Ishikawa (cell line): ENCODE data around the gene PAIP2.

Experiments used
- CEBPB ChIP-seq: IDR thresholded peaks from 2 replicates; pipeline ENCODE4 v1.6.1; 2012
- CREB1 ChIP-seq: IDR thresholded peaks from 2 replicates; pipeline ENCODE4 v1.6.1; 2012; ENCODE audit warnings: low read depth
- EGR1 ChIP-seq: IDR thresholded peaks from 2 replicates; pipeline ENCODE4 v1.6.1; 2012
- EP300 ChIP-seq: IDR thresholded peaks from 2 replicates; pipeline ENCODE4 v1.6.1; 2012; ENCODE audit warnings: borderline replicate concordance
- FOXM1 ChIP-seq: IDR thresholded peaks from 2 replicates; pipeline ENCODE4 v1.6.1; 2012; ENCODE audit warnings: low read depth, borderline replicate concordance
- NFIC ChIP-seq: IDR thresholded peaks from 2 replicates; pipeline ENCODE4 v1.6.1; 2012
- RAD21 ChIP-seq: IDR thresholded peaks from 2 replicates; pipeline ENCODE4 v1.6.1; 2012; ENCODE audit warnings: low read depth
- TAF1 ChIP-seq: IDR thresholded peaks from 2 replicates; pipeline ENCODE4 v1.6.1; 2012; ENCODE audit warnings: low read depth, mild to moderate bottlenecking
- TCF12 ChIP-seq: IDR thresholded peaks from 2 replicates; pipeline ENCODE4 v1.6.1; 2012; ENCODE audit warnings: low read depth
- TEAD4 ChIP-seq: IDR thresholded peaks from 2 replicates; pipeline ENCODE4 v1.6.1; 2012
- YY1 ChIP-seq: IDR thresholded peaks from 2 replicates; pipeline ENCODE4 v1.6.1; 2012; ENCODE audit warnings: low read depth
- ZBTB7A ChIP-seq: IDR thresholded peaks from 2 replicates; pipeline ENCODE4 v1.6.1; 2012; ENCODE audit warnings: low read depth
- TF ChIP-seq, protein P1 (sequence below): IDR thresholded peaks from 2 replicates; pipeline ENCODE4 v1.6.1; 2012; ENCODE audit warnings: low read depth, mild to moderate bottlenecking
- TF ChIP-seq, protein P2 (sequence below): IDR thresholded peaks from 2 replicates; pipeline ENCODE4 v1.6.1; 2012
- TF ChIP-seq, protein P3 (sequence below): IDR thresholded peaks from 2 replicates; pipeline ENCODE4 v1.6.1; 2012

The PAIP2 gene

DNA sequence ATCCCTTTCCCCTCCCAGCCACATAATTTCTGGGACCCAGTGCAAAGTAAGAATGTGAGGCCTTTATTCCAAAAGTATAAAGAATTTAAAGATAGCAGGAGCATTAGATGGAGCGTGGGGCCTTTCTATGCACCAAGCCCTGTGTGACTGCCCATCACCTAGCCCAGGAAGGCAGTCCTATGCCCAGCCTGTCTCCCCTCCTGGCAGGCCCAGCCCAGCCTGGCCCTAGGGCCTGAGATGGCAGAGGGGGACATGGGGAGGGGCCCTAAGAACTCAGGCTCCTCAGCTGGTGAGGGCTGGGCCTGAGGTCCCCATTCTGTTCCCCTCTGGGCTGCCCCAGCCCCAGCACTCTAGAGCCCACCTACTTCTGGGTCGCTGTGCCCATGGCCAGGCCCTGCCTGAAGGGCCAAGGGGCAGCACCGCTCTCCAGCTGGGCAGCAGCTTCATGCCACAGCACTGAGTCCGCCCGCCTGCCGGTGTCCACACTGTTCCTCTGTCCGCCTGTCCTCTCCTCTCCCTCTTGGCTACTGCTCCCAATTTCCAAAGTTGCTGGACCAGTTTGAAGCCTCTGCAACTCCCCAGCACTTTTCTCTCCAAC lies 42.4 kb downstream of the PAIP2 start:
- 0 out of 2 replicates have a peak, but pooled peaks have one; percentile 22 for TF ChIP-seq NFIC
- TF ChIP-seq, protein P1, sequence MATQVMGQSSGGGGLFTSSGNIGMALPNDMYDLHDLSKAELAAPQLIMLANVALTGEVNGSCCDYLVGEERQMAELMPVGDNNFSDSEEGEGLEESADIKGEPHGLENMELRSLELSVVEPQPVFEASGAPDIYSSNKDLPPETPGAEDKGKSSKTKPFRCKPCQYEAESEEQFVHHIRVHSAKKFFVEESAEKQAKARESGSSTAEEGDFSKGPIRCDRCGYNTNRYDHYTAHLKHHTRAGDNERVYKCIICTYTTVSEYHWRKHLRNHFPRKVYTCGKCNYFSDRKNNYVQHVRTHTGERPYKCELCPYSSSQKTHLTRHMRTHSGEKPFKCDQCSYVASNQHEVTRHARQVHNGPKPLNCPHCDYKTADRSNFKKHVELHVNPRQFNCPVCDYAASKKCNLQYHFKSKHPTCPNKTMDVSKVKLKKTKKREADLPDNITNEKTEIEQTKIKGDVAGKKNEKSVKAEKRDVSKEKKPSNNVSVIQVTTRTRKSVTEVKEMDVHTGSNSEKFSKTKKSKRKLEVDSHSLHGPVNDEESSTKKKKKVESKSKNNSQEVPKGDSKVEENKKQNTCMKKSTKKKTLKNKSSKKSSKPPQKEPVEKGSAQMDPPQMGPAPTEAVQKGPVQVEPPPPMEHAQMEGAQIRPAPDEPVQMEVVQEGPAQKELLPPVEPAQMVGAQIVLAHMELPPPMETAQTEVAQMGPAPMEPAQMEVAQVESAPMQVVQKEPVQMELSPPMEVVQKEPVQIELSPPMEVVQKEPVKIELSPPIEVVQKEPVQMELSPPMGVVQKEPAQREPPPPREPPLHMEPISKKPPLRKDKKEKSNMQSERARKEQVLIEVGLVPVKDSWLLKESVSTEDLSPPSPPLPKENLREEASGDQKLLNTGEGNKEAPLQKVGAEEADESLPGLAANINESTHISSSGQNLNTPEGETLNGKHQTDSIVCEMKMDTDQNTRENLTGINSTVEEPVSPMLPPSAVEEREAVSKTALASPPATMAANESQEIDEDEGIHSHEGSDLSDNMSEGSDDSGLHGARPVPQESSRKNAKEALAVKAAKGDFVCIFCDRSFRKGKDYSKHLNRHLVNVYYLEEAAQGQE: no peak

DNA sequence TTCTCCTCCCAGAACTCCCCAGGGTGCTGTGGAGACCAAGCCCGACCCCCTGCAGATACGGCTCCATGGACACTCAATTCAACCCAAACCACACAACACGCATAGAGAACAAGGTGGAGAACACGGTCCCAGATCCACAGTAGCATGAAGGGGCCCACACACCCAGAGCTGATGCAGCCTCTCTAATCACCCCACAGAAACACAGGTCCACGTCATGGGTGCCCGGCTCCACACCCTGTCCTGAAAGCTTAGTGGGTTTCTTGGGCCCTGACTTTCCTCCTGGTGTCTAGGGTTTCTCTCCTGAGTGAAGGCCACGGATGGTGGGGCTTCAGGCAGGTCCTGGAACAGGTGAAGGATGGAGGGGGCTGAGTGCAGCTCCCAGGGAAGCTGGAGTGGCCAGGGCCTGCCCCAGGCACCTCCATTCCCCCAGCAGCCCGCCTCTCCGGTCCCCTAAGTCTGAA lies 43.0 kb downstream of the PAIP2 start:
- no peak for TF ChIP-seq NFIC
- no peak for TF ChIP-seq EP300
- no peak for TF ChIP-seq FOXM1
- TF ChIP-seq CEBPB: no peak
- TF ChIP-seq, protein P1: no peak
- TF ChIP-seq, protein P2, sequence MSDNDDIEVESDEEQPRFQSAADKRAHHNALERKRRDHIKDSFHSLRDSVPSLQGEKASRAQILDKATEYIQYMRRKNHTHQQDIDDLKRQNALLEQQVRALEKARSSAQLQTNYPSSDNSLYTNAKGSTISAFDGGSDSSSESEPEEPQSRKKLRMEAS: no peak
- TF ChIP-seq, protein P3, sequence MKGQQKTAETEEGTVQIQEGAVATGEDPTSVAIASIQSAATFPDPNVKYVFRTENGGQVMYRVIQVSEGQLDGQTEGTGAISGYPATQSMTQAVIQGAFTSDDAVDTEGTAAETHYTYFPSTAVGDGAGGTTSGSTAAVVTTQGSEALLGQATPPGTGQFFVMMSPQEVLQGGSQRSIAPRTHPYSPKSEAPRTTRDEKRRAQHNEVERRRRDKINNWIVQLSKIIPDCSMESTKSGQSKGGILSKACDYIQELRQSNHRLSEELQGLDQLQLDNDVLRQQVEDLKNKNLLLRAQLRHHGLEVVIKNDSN: no peak
- no peak for TF ChIP-seq TAF1
- TF ChIP-seq YY1: no peak
- no peak for TF ChIP-seq TEAD4

DNA sequence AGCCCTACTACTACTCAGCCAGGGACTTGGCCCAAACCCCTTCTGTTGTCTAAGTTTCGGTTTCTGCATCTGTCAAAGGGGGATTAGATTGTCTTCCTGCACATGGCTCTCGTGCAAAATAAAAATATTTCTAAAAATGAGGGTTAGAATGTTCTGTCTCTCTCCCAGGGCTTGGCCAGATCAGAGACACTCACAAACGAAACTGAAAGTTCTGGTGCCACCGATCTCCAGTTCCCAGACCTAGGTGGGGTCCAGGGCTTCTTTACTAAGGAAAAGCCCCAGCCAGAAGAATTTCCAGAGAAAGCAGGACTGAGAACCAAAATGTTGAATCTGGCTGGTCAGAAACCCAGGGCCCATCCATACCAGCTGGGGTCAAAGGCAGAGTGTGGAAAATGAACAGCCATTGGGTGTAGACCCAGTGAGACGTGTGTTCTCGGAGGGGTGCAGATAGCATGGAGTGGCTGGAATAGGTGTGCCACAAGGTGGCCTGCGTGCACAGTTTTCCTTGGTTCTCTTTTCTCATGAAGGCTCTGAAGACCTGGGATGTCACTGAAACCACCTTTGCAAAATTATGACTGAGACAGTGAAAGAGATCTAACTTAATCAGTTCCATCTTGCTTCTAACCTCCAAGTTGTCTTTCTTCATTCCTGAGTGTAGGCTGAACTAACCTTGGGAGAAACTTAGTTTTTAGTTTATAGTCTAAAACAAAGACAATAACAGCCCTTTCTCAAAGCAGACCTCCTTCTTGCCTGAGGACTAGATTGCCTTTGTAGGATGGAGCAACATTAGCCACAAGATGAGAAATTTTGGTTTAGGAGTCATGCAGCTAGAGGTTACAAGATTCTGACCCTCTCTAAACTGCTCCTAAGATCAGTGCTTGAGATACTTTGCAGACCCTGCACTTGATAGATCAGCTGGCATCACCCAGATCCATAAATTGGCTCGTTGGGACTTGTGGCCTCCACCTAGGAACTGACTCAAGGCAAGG lies 43.7 kb downstream of the PAIP2 start:
- TF ChIP-seq TAF1 (no peak), RAD21 (peak; percentile 40)

DNA sequence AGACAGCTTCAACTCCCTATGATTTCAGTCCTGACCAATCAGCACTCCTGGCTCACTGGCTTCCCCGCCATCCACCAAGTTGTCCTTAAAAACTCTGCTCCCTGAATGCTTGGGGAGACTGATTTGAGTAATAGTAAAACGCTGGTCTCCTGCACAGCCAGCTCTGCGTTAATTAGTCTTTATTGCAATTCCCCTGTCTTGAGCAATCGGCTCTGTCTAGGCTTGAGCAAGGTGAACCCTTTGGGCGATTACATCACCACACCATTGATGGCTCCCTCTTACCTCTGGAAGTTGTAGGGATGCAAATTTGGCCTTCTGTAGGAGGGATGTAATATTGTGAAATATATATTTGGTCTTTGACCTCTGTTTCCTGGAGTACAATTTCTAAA lies 44.4 kb downstream of the PAIP2 start:
- TF ChIP-seq CREB1 (no peak), TEAD4 (no peak), CEBPB (no peak), EGR1 (no peak), ZBTB7A (no peak), TCF12 (no peak), RAD21 (no peak), NFIC (no peak)
- TF ChIP-seq, protein P3: no peak
- TF ChIP-seq, protein P2: no peak
- TF ChIP-seq, protein P1: no peak
